ENCODE results near the gene MAGI3.
"Not testable (repeated sequence)": the region's sequence is repeated elsewhere in the genome, so short reads cannot be mapped to it uniquely, and the experiment has no call there.

Gene MAGI3

DNA sequence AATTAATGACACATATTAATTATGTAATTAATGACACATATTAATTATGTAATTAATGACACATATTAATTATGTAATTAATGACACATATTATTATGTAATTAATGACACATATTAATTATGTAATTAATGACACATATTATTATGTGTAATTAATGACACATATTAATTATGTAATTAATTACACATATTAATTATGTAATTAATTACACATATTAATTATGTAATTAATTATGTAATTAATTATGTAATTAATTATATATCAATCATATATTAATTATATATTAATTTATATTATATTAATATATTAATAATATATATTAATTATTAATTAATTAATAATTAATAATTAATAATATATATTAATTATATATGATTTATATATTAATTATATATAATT lies 25.8 kb downstream of the MAGI3 start:
- H3K9ac ChIP-seq (ENCODE audit: low read depth in 1 of 2, low read length in 2 of 2); H3K9me3 ChIP-seq (ENCODE audit: control insufficient read depth in 2 of 2, low read length in 2 of 2); H3K27me3 ChIP-seq (ENCODE audit: control insufficient read depth in 2 of 2, insufficient read depth in 2 of 2, low read length in 2 of 2); H3K36me3 ChIP-seq (ENCODE audit: control insufficient read depth in 2 of 2, insufficient read depth in 2 of 2, low read length in 2 of 2); H3K4me1 ChIP-seq (ENCODE audit: control insufficient read depth in 2 of 2, insufficient read depth in 2 of 2, low read length in 2 of 2); H3K4me3 ChIP-seq (ENCODE audit: low read length in 2 of 2); H3K27ac ChIP-seq (ENCODE audit: low read depth in 2 of 2, low read length in 2 of 2): not testable (repeated sequence)

GRCh38 chr1:113416496-113416895 lies 26.2 kb downstream of the MAGI3 start:
- no peak overlapping the region for H3K27ac ChIP-seq (ENCODE audit: low read depth in 2 of 2, low read length in 2 of 2)
- H3K9ac ChIP-seq (ENCODE audit: low read depth in 1 of 2, low read length in 2 of 2), result no peak overlapping the region

GRCh38 chr1:113422315-113423068 lies 32.2 kb downstream of the MAGI3 start:
- H3K36me3 ChIP-seq (ENCODE audit: control insufficient read depth in 2 of 2, insufficient read depth in 2 of 2, low read length in 2 of 2), result no peaks in the 10 kb centered on the region
- H3K9me3 ChIP-seq (ENCODE audit: control insufficient read depth in 2 of 2, low read length in 2 of 2), result no peaks in the 10 kb centered on the region
- no peak overlapping the region for H3K4me3 ChIP-seq (ENCODE audit: low read length in 2 of 2)
- no peak overlapping the region for H3K9ac ChIP-seq (ENCODE audit: low read depth in 1 of 2, low read length in 2 of 2)
- no peak overlapping the region for H3K27ac ChIP-seq (ENCODE audit: low read depth in 2 of 2, low read length in 2 of 2)
- H3K4me1 ChIP-seq (ENCODE audit: control insufficient read depth in 2 of 2, insufficient read depth in 2 of 2, low read length in 2 of 2), result peaks cover 0 to 3% of the 10 kb centered on the region in 2 donors
- H3K27me3 ChIP-seq (ENCODE audit: control insufficient read depth in 2 of 2, insufficient read depth in 2 of 2, low read length in 2 of 2), result no peaks in the 10 kb centered on the region

More at GRCh38 chr1:113416496-113416895, 26.2 kb downstream of the MAGI3 start:
- no peak overlapping the region for H3K4me3 ChIP-seq (ENCODE audit: low read length in 2 of 2)
- H3K9me3 ChIP-seq (ENCODE audit: control insufficient read depth in 2 of 2, low read length in 2 of 2), result no peaks in the 10 kb centered on the region
- peaks cover 0 to 3% of the 10 kb centered on the region in 2 donors for H3K4me1 ChIP-seq (ENCODE audit: control insufficient read depth in 2 of 2, insufficient read depth in 2 of 2, low read length in 2 of 2)
- no peaks in the 10 kb centered on the region for H3K27me3 ChIP-seq (ENCODE audit: control insufficient read depth in 2 of 2, insufficient read depth in 2 of 2, low read length in 2 of 2)
- no peaks in the 10 kb centered on the region for H3K36me3 ChIP-seq (ENCODE audit: control insufficient read depth in 2 of 2, insufficient read depth in 2 of 2, low read length in 2 of 2)

GRCh38 chr1:113423826-113424225 lies 33.5 kb downstream of the MAGI3 start:
- H3K4me1 ChIP-seq (ENCODE audit: control insufficient read depth in 2 of 2, insufficient read depth in 2 of 2, low read length in 2 of 2), result peaks cover 0 to 3% of the 10 kb centered on the region in 2 donors
- no peak overlapping the region for H3K27ac ChIP-seq (ENCODE audit: low read depth in 2 of 2, low read length in 2 of 2)
- no peaks in the 10 kb centered on the region for H3K9me3 ChIP-seq (ENCODE audit: control insufficient read depth in 2 of 2, low read length in 2 of 2)
- H3K9ac ChIP-seq (ENCODE audit: low read depth in 1 of 2, low read length in 2 of 2), result no peak overlapping the region
- no peak overlapping the region for H3K4me3 ChIP-seq (ENCODE audit: low read length in 2 of 2)
- H3K27me3 ChIP-seq (ENCODE audit: control insufficient read depth in 2 of 2, insufficient read depth in 2 of 2, low read length in 2 of 2), result no peaks in the 10 kb centered on the region
- no peaks in the 10 kb centered on the region for H3K36me3 ChIP-seq (ENCODE audit: control insufficient read depth in 2 of 2, insufficient read depth in 2 of 2, low read length in 2 of 2)

DNA sequence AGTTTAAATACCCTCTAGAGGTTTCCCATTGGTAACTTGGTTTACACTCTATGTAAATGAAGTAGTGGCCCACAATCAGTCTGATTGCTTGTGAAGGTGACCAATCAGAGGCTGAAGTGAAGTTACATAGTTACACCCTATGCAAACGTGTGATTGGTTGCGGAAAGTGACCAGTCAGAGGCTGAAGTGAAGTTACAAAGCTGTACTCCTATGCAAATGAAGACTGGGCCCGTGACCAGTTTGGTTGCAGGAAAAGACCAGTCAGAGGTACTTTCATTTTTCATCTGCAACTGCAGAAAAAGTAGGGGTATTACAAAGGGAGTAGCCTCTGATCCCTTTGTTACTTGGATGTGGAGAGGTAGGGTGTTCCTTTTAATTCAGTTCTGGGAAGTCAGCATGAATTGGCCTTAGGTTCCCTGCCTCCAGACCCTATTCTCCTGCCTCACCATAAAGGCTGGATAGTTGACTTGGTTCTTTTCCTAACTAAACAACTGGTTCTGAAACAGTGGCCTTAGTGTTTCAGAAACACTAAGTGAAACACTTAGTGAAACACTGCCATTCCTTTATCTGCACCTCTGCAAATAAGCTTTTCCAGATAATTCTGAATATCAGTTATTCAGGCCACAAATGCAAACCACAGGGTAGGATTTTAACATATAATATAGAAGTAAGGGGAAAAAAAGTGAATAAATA lies 39.3 kb downstream of the MAGI3 start:
- H3K4me1 ChIP-seq (ENCODE audit: control insufficient read depth in 2 of 2, insufficient read depth in 2 of 2, low read length in 2 of 2), result peaks cover 0 to 3% of the 10 kb centered on the region in 2 donors
- H3K36me3 ChIP-seq (ENCODE audit: control insufficient read depth in 2 of 2, insufficient read depth in 2 of 2, low read length in 2 of 2), result no peaks in the 10 kb centered on the region
- H3K27me3 ChIP-seq (ENCODE audit: control insufficient read depth in 2 of 2, insufficient read depth in 2 of 2, low read length in 2 of 2), result no peaks in the 10 kb centered on the region
- H3K9me3 ChIP-seq (ENCODE audit: control insufficient read depth in 2 of 2, low read length in 2 of 2), result no peaks in the 10 kb centered on the region
- no peak overlapping the region for H3K27ac ChIP-seq (ENCODE audit: low read depth in 2 of 2, low read length in 2 of 2)
- no peak overlapping the region for H3K4me3 ChIP-seq (ENCODE audit: low read length in 2 of 2)
- H3K9ac ChIP-seq (ENCODE audit: low read depth in 1 of 2, low read length in 2 of 2), result no peak overlapping the region

DNA sequence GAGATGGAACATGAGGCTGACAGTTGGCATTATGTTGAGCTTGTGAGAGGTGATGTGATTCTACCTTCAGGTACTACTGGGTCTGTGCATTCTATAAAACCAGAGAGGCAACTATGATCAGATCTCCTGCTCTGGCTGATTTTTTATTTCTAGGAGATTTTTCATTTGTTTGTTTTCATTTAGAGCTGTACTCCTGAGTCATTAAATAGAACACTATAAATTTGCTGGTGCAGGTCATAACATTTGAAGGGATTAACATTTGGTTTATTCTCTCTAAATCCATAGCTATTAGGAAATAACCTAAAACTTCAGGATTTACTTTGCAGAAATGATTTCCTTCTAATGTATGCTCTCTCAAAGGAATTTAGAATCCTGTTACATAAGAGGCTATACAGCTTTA lies 42.9 kb downstream of the MAGI3 start:
- H3K27ac ChIP-seq (ENCODE audit: low read depth in 2 of 2, low read length in 2 of 2), result no peak overlapping the region
- H3K9me3 ChIP-seq (ENCODE audit: control insufficient read depth in 2 of 2, low read length in 2 of 2), result no peaks in the 10 kb centered on the region
- no peak overlapping the region for H3K9ac ChIP-seq (ENCODE audit: low read depth in 1 of 2, low read length in 2 of 2)
- peaks cover 0 to 6% of the 10 kb centered on the region in 2 donors for H3K4me1 ChIP-seq (ENCODE audit: control insufficient read depth in 2 of 2, insufficient read depth in 2 of 2, low read length in 2 of 2)
- no peaks in the 10 kb centered on the region for H3K27me3 ChIP-seq (ENCODE audit: control insufficient read depth in 2 of 2, insufficient read depth in 2 of 2, low read length in 2 of 2)
- H3K36me3 ChIP-seq (ENCODE audit: control insufficient read depth in 2 of 2, insufficient read depth in 2 of 2, low read length in 2 of 2), result no peaks in the 10 kb centered on the region
- no peak overlapping the region for H3K4me3 ChIP-seq (ENCODE audit: low read length in 2 of 2)

DNA sequence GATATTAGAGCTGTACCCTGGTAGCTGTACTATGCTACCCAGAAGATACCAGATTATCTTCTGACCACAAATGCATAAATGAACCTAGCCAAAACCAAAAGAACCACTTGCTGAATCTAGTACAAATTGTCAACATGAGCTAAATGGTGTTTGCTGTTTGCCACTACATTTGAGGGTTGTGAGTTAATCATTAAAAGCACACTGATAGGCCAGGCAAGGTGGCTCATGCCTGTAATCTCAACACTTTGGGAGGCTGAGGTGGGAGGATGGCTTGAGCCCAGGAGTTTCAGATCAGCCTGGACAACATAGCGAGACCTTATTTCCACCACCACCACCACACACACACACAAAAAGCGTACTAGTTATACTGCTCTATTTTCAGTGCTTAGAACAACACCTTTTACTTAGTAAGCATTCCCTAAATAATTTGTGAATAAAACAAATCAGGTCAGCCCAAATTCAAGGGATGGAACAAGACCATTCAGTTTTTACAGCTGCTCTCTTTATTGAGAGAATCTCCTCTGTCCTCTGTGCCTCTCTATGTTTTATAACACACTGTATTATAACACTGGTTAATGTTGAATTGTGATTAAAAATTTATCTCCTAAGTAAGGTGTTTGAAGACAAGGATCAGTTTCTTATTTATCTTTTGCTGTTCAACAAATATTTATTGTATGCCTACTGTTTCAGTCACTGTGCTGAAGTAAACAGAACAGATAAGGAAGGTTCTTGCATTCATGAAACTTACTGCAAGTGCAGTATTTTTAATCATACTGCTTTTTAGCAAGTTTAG lies 44.0 kb downstream of the MAGI3 start:
- H3K9me3 ChIP-seq (ENCODE audit: control insufficient read depth in 2 of 2, low read length in 2 of 2), result no peaks in the 10 kb centered on the region
- H3K9ac ChIP-seq (ENCODE audit: low read depth in 1 of 2, low read length in 2 of 2), result no peak overlapping the region
- H3K4me3 ChIP-seq (ENCODE audit: low read length in 2 of 2), result no peak overlapping the region
- H3K4me1 ChIP-seq (ENCODE audit: control insufficient read depth in 2 of 2, insufficient read depth in 2 of 2, low read length in 2 of 2), result peaks cover 9 to 13% of the 10 kb centered on the region in 2 donors
- no peaks in the 10 kb centered on the region for H3K36me3 ChIP-seq (ENCODE audit: control insufficient read depth in 2 of 2, insufficient read depth in 2 of 2, low read length in 2 of 2)
- no peak overlapping the region for H3K27ac ChIP-seq (ENCODE audit: low read depth in 2 of 2, low read length in 2 of 2)
- H3K27me3 ChIP-seq (ENCODE audit: control insufficient read depth in 2 of 2, insufficient read depth in 2 of 2, low read length in 2 of 2), result no peaks in the 10 kb centered on the region

DNA sequence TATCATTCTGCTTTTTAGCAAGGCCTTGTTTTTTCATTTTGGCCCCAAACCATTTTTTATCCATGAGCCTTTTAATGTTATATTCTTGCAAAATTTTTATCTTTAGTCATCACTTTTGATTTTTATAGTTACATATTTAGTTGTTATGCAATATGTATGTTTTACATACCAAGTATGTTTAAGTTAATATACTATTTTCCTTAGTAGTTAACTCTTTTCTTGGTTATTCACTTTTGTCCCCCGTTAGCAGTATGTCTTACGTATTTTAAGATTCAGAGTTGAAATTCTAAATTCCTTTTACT lies 44.5 kb downstream of the MAGI3 start:
- peaks cover 9 to 13% of the 10 kb centered on the region in 2 donors for H3K4me1 ChIP-seq (ENCODE audit: control insufficient read depth in 2 of 2, insufficient read depth in 2 of 2, low read length in 2 of 2)
- H3K9me3 ChIP-seq (ENCODE audit: control insufficient read depth in 2 of 2, low read length in 2 of 2), result no peaks in the 10 kb centered on the region
- H3K27me3 ChIP-seq (ENCODE audit: control insufficient read depth in 2 of 2, insufficient read depth in 2 of 2, low read length in 2 of 2), result no peaks in the 10 kb centered on the region
- no peak overlapping the region for H3K9ac ChIP-seq (ENCODE audit: low read depth in 1 of 2, low read length in 2 of 2)
- H3K27ac ChIP-seq (ENCODE audit: low read depth in 2 of 2, low read length in 2 of 2), result no peak overlapping the region
- H3K36me3 ChIP-seq (ENCODE audit: control insufficient read depth in 2 of 2, insufficient read depth in 2 of 2, low read length in 2 of 2), result no peaks in the 10 kb centered on the region
- H3K4me3 ChIP-seq (ENCODE audit: low read length in 2 of 2), result no peak overlapping the region

GRCh38 chr1:113437554-113438341 lies 47.4 kb downstream of the MAGI3 start:
- H3K4me1 ChIP-seq (ENCODE audit: control insufficient read depth in 2 of 2, insufficient read depth in 2 of 2, low read length in 2 of 2), result peaks cover 9 to 13% of the 10 kb centered on the region in 2 donors
- H3K27ac ChIP-seq (ENCODE audit: low read depth in 2 of 2, low read length in 2 of 2), result no peak overlapping the region
- no peaks in the 10 kb centered on the region for H3K9me3 ChIP-seq (ENCODE audit: control insufficient read depth in 2 of 2, low read length in 2 of 2)
- no peaks in the 10 kb centered on the region for H3K36me3 ChIP-seq (ENCODE audit: control insufficient read depth in 2 of 2, insufficient read depth in 2 of 2, low read length in 2 of 2)
- no peaks in the 10 kb centered on the region for H3K27me3 ChIP-seq (ENCODE audit: control insufficient read depth in 2 of 2, insufficient read depth in 2 of 2, low read length in 2 of 2)
- H3K4me3 ChIP-seq (ENCODE audit: low read length in 2 of 2), result no peak overlapping the region
- no peak overlapping the region for H3K9ac ChIP-seq (ENCODE audit: low read depth in 1 of 2, low read length in 2 of 2)

Data from mucosa of rectum (tissue), 2 donors.